Testis (tissue), 3 donors: Measurements from ENCODE around the gene RTN4IP1. TPM values are rescaled to one million over a fixed set of nuclear protein-coding genes. Genes with fewer than 3 reads are reported as not detected.

Experiments
- DNase-seq: peaks from one replicate; pipeline ENCODE4 v3.0.0-alpha.2; 2019
- H3K27ac ChIP-seq, 2 donors: fragments of 200-600 bp; sonication (generic); one replicate each; pipeline ENCODE4 v1.5.1; 2019
- H3K27me3 ChIP-seq: fragments of 200-600 bp; sonication (generic); one replicate; pipeline ENCODE4 v1.5.1; 2019
- H3K36me3 ChIP-seq: fragments of 200-600 bp; sonication (generic); one replicate; pipeline ENCODE4 v1.5.1; 2017; ENCODE audit warnings: low read depth; ENCODE audit errors: missing control alignments
- H3K4me1 ChIP-seq: fragments of 200-600 bp; sonication (generic); one replicate; pipeline ENCODE4 v1.5.1; 2019
- H3K4me3 ChIP-seq, 2 donors: fragments of 200-600 bp; sonication (generic); one replicate each; pipeline ENCODE4 v1.5.1; 2017 to 2019
- H3K9me3 ChIP-seq: fragments of 200-600 bp; sonication (generic); one replicate; pipeline ENCODE4 v1.5.1; 2017
- POLR2A ChIP-seq: fragments of 450-650 bp; IDR thresholded peaks from one replicate; pipeline ENCODE4 v1.6.1; 2017; ENCODE audit warnings: antibody characterized with exemption, mild to moderate bottlenecking, moderate library complexity
- WGBS, 2 donors: methylation state at CpG; one replicate each; pipeline ENCODE4 v1.1.5; 2018; 5-methylcytosine and 5-hydroxymethylcytosine counted together
- intact Hi-C: fragments of 100-400 bp; cut with DNase I; formaldehyde crosslinking; loops from one replicate; pipeline ENCODE4 v1.15.1; 2023; ENCODE audit warnings: low total_unique reads
- polyA plus RNA-seq: library from polyadenylated mRNA; stranded (reverse); fragments of 350-450 nt; fragmentation: Illumina TruSeq; extraction: RNeasy Lipid Tissue Mini Kit (QIAGEN cat#74804); gene quantifications from one replicate; pipeline ENCODE4 v1.2.3, GENCODE V29; 2014; ENCODE audit warnings: low read depth, low replicate concordance; ENCODE audit not compliant: insufficient read depth
- total RNA-seq, 2 donors: library from RNA; depleted of rRNA; stranded (reverse); fragments of >200 nt; gene quantifications; one replicate each; pipeline ENCODE4 v1.2.3, GENCODE V29; 2016
- TF ChIP-seq, protein P1 (sequence below), 3 experiments: fragments of 450-650 bp in 2 of 3; fragments of 200-600 bp in 1 of 3; sonication (generic) in 1 of 3; IDR thresholded peaks; one replicate each; pipeline ENCODE4 v1.5.1; 2016 to 2019; ENCODE audit warnings: antibody characterized with exemption in 3 of 3, mild to moderate bottlenecking in 2 of 3, moderate library complexity in 1 of 3

Gene RTN4IP1
- total and polyA plus RNA-seq, 3 donors from 2014 or later: 9.8 to 9.9 (median 9.9) TPM

DNA sequence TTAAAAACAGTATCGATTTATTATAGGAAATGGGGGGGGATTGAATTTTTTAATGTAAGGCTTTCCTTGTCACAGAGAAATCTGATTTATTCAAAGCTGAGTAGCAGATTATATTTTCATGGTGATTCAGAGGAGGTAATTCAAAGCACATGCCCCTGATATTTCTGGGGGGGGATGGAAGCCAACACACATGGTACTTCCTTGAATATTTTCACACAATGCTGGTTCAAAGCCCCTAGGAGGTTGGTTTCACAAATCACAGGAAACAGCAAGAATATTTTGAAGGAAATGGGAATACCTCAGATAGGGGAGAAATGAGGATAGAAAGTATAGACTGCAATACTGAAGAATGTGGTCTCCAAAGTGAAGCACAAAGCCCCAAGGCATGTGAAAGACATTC lies 98.8 kb downstream of the RTN4IP1 start:
- no peak for DNase-seq
- WGBS, 2 donors: 85 to 94% methylated on average over 1 of the region's 1 CpG
- no peak for TF ChIP-seq POLR2A
- TF ChIP-seq, protein P1, sequence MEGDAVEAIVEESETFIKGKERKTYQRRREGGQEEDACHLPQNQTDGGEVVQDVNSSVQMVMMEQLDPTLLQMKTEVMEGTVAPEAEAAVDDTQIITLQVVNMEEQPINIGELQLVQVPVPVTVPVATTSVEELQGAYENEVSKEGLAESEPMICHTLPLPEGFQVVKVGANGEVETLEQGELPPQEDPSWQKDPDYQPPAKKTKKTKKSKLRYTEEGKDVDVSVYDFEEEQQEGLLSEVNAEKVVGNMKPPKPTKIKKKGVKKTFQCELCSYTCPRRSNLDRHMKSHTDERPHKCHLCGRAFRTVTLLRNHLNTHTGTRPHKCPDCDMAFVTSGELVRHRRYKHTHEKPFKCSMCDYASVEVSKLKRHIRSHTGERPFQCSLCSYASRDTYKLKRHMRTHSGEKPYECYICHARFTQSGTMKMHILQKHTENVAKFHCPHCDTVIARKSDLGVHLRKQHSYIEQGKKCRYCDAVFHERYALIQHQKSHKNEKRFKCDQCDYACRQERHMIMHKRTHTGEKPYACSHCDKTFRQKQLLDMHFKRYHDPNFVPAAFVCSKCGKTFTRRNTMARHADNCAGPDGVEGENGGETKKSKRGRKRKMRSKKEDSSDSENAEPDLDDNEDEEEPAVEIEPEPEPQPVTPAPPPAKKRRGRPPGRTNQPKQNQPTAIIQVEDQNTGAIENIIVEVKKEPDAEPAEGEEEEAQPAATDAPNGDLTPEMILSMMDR (IDR thresholded peaks at IDR 0.05): no peak
- intact Hi-C loops: no loop called here
- Histone ChIP-seq H3K9me3 (no peaks in the 10 kb centered on the region), H3K4me1 (no peaks in the 10 kb centered on the region), H3K27ac (no peak overlapping the region), H3K27me3 (no peaks in the 10 kb centered on the region), H3K36me3 (no peaks in the 10 kb centered on the region), H3K4me3 (no peak overlapping the region)

DNA sequence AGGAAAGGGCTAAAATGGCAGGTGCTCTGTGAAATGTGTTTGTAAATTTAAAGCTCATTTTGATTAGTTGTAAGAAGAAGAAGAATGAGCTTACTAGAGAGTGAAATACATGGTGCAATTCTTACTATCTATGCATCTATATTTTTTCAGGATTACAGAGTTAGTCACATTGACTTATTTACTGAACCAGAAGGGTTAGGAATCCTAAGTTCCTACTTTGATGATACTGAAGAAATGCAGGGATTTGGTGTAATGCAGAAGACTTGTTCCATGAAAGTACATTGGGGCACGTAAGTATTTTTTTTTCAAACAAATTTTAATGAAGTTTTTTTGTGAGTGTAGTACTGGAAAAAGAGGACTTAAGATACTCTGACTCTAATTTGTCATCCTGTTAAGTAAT lies 99.3 kb downstream of the RTN4IP1 start:
- intact Hi-C loops: no loop called here
- Histone ChIP-seq H3K4me3 (no peak overlapping the region), H3K27ac (no peak overlapping the region), H3K36me3 (no peaks in the 10 kb centered on the region), H3K27me3 (no peaks in the 10 kb centered on the region), H3K9me3 (no peaks in the 10 kb centered on the region), H3K4me1 (no peaks in the 10 kb centered on the region)
- TF ChIP-seq, protein P1 (IDR thresholded peaks at IDR 0.05): no peak
- no peak for TF ChIP-seq POLR2A
- no peak for DNase-seq
- 86 to 96% methylated on average over 1 of the region's 1 CpG for WGBS, 2 donors

DNA sequence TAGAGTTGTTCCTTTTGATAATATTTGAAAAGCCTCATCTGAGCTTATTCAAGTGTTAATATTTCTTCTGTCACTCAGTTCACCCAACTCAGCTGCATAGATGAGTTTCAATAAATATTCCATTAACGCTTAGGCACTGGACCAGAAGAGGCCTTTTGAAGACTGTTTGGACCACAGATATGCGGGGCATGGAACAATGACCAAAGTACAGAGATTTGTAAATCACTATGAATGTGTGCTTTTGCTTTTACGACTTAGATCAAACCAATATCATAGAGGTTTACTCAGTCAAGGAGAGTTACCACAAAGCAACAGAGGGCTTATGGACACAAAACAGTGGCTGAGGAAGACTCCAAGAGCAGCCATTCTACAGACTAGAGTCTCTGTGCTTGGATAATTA lies 99.9 kb downstream of the RTN4IP1 start:
- whole genome bisulfite sequencing, 2 donors: 91 to 95% methylated on average over 3 of the region's 3 CpGs
- DNase-seq: no peak
- no peaks in the 10 kb centered on the region for H3K9me3 ChIP-seq
- no peak overlapping the region for H3K27ac ChIP-seq
- H3K4me1 ChIP-seq: no peaks in the 10 kb centered on the region
- no peak overlapping the region for H3K4me3 ChIP-seq
- no peaks in the 10 kb centered on the region for H3K36me3 ChIP-seq
- no peaks in the 10 kb centered on the region for H3K27me3 ChIP-seq
- TF ChIP-seq, protein P1 (IDR thresholded peaks at IDR 0.05): no peak
- TF ChIP-seq POLR2A: no peak
- intact Hi-C loops: no loop called here

DNA sequence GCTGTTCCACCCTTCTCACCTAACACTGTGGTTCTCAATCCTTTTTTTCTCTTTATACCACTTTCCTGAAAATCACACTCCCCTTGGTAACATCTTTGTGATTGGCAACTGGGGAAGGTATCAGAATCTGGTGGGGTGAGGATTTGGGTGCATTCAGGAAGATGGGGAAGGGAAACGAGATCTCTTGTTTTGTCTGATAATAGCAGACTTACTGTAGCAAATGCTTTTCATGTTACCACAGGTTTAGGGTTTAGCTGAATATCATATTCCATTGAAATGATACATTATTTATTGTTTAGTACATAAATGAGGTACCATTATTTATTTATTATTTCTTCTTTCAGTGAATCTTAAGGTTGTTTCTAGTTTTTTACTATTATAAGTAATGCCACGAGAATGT lies 100.8 kb downstream of the RTN4IP1 start:
- no peak overlapping the region for H3K4me3 ChIP-seq
- intact Hi-C loops: no loop called here
- WGBS, 2 donors: 80 to 86% methylated on average over 2 of the region's 2 CpGs
- H3K27ac ChIP-seq: no peak overlapping the region
- DNase-seq: no peak
- TF ChIP-seq, protein P1 (IDR thresholded peaks at IDR 0.05): no peak
- TF ChIP-seq POLR2A: no peak
- H3K4me1 ChIP-seq: no peaks in the 10 kb centered on the region
- H3K36me3 ChIP-seq: no peaks in the 10 kb centered on the region
- H3K9me3 ChIP-seq: no peaks in the 10 kb centered on the region
- no peaks in the 10 kb centered on the region for H3K27me3 ChIP-seq

DNA sequence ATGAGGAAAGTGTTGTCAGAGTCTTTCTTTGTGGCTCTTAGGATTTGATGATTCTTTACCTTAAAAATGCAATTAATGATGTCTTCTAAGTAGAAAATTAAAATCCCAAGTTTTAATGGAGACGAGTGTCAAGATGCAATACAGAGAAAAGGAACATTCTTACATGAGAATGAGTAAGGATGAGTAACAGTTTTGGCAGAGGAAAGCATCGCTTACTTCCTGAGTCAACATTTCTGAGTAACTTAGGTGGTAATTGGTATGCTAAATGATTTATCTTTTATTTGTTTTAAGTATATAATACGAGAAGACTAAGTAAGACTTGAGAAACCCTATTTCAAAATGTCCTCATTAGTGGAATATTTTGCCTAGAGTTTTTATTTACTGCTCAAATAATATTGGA lies 101.3 kb downstream of the RTN4IP1 start:
- no peaks in the 10 kb centered on the region for H3K27me3 ChIP-seq
- H3K27ac ChIP-seq: no peak overlapping the region
- DNase-seq: no peak
- H3K36me3 ChIP-seq: no peaks in the 10 kb centered on the region
- WGBS, 2 donors: 71 to 77% methylated on average over 3 of the region's 3 CpGs
- intact Hi-C loops: no loop called here
- no peaks in the 10 kb centered on the region for H3K9me3 ChIP-seq
- H3K4me3 ChIP-seq: no peak overlapping the region
- H3K4me1 ChIP-seq: no peaks in the 10 kb centered on the region
- no peak for TF ChIP-seq POLR2A
- TF ChIP-seq, protein P1 (IDR thresholded peaks at IDR 0.05): no peak
